Right lobe of liver (tissue), 6 donors: ENCODE data around the gene NSUN6. TPM values are rescaled to one million over a fixed set of nuclear protein-coding genes. Genes with fewer than 3 reads are reported as not detected.

Source experiments
- ATAC-seq, 4 donors: fragments of 200-7000 bp; cut with Tn5 transposase; one replicate each; pipeline ENCODE4 v1.9.1; 2020; ENCODE audit warnings: mild to moderate bottlenecking in 4 of 4, moderate library complexity in 4 of 4
- DNase-seq, 3 donors: peaks; one replicate each; pipeline ENCODE4 v3.0.0-alpha.2; 2020
- H3K27ac ChIP-seq, 3 donors: fragments of 200-600 bp; one replicate each; pipeline ENCODE4 v1.8.0; 2022
- H3K27me3 ChIP-seq, 2 donors: fragments of 200-600 bp; one replicate each; pipeline ENCODE4 v1.8.0; 2022
- H3K36me3 ChIP-seq, 4 donors: fragments of 200-600 bp; sonication (generic) in 1 of 4; one replicate each; pipeline versions ENCODE4 v1.5.1 to v1.8.0; 2017 to 2022; ENCODE audit warnings: control low read depth in 1 of 4
- H3K4me1 ChIP-seq, 4 donors: fragments of 200-600 bp; sonication (generic) in 1 of 4; one replicate each; pipeline versions ENCODE4 v1.5.1 to v1.8.0; 2017 to 2022; ENCODE audit warnings: control low read depth in 1 of 4
- H3K4me3 ChIP-seq, 3 donors: fragments of 200-600 bp; one replicate each; pipeline ENCODE4 v1.8.0; 2022
- H3K9me3 ChIP-seq, 4 donors: fragments of 200-600 bp; sonication (generic) in 1 of 4; one replicate each; pipeline versions ENCODE4 v1.5.1 to v1.8.0; 2017 to 2022; ENCODE audit warnings: control low read depth in 1 of 4
- CTCF ChIP-seq, 4 donors: fragments of 200-600 bp in 3 of 4; fragments of 450-650 bp in 1 of 4; IDR thresholded peaks; one replicate each; pipeline versions ENCODE4 v1.5.1 to v1.8.0; 2016 to 2022; ENCODE audit warnings: antibody characterized with exemption in 4 of 4, mild to moderate bottlenecking in 2 of 4
- POLR2A ChIP-seq: fragments of 450-650 bp; IDR thresholded peaks from one replicate; pipeline ENCODE4 v1.6.1; 2017; ENCODE audit warnings: antibody characterized with exemption, mild to moderate bottlenecking
- WGBS: methylation state at CpG from one replicate; pipeline ENCODE4 v1.1.6; 2018; ENCODE audit warnings: low coverage, low lambda C conversion rate; ENCODE audit not compliant: insufficient coverage; ENCODE audit errors: missing lambda C conversion rate; 5-methylcytosine and 5-hydroxymethylcytosine counted together
- intact Hi-C, 2 donors: fragments of 100-400 bp; cut with DNase I; formaldehyde crosslinking; loops; one replicate each; pipeline versions ENCODE4 v1.11.2 to v1.14.1; 2022
- total RNA-seq, 6 experiments: library from RNA; depleted of rRNA in 2 of 6; stranded (reverse); fragments of >200 nt in 2 of 6; fragmentation: NEBNext Ultra II Directional in 3 of 6; extraction: Animal tissue kit (Norgen Biotek cat#: 25700) in 3 of 6; gene quantifications; one replicate each; pipeline versions ENCODE4 v1.1.0 to v1.2.4, GENCODE V29; 2016 to 2023
- donor health status: DM: no; HTN: yes; CAD: no.
- donor health status: DM: no; HTN: no; CAD: no.
- donor health status: DM: no; HTN: no; CAD: no.
- donor health status: DM: no; HTN: yes; CAD: no.
- donor health status: DM: no; HTN: yes; CAD: no.

Gene NSUN6
- total RNA-seq, 6 experiments from 2014 or later: 19.0 to 34.0 (median 27.9) TPM

- Histone ChIP-seq H3K4me3 (no peak overlapping the region), H3K27ac (no peak overlapping the region), H3K27me3 (no peaks in the 10 kb centered on the region), H3K36me3 (peaks cover 0 to 25% (median 11%) of the 10 kb centered on the region in 4 donors), H3K4me1 (no peaks in the 10 kb centered on the region), H3K9me3 (no peaks in the 10 kb centered on the region)
- TF ChIP-seq CTCF (IDR thresholded peaks at IDR 0.05) (no peak), POLR2A (no peak)
- 93% methylated on average over 1 of the region's 1 CpG for WGBS
- intact Hi-C loops: no loop called here
- ATAC-seq (no peak), DNase-seq (no peak)
These were observed 93.4 kb downstream of the NSUN6 start for GRCh38 chr10:18557960-18558359.

GRCh38 chr10:18556522-18557147 is 94.8 kb downstream of the NSUN6 start:
- H3K36me3 ChIP-seq: peaks cover 0 to 28% (median 11%) of the 10 kb centered on the region in 4 donors
- ATAC-seq (no peak), DNase-seq (no peak)
- no peak overlapping the region for H3K4me3 ChIP-seq
- TF ChIP-seq POLR2A: no peak
- no peak for TF ChIP-seq CTCF (IDR thresholded peaks at IDR 0.05)
- WGBS: 100% methylated on average over 3 of the region's 3 CpGs
- H3K27ac ChIP-seq: no peak overlapping the region
- intact Hi-C loops: no loop called here
- H3K4me1 ChIP-seq: no peaks in the 10 kb centered on the region
- no peaks in the 10 kb centered on the region for H3K9me3 ChIP-seq
- H3K27me3 ChIP-seq: no peaks in the 10 kb centered on the region

- ATAC-seq (no peak), DNase-seq (no peak)
- Histone ChIP-seq H3K27ac (no peak overlapping the region), H3K4me3 (no peak overlapping the region), H3K9me3 (no peaks in the 10 kb centered on the region), H3K4me1 (no peaks in the 10 kb centered on the region), H3K27me3 (no peaks in the 10 kb centered on the region), H3K36me3 (peaks cover 0 to 22% (median 16%) of the 10 kb centered on the region in 4 donors)
- WGBS: 97% methylated on average over 3 of the region's 3 CpGs
- intact Hi-C loops: no loop called here
- TF ChIP-seq POLR2A (no peak), CTCF (IDR thresholded peaks at IDR 0.05) (no peak)
These were observed 96.9 kb downstream of the NSUN6 start for GRCh38 chr10:18554479-18554878.

- Histone ChIP-seq H3K4me3 (no peak overlapping the region), H3K9me3 (no peaks in the 10 kb centered on the region), H3K4me1 (no peaks in the 10 kb centered on the region), H3K36me3 (peaks cover 0 to 16% (median 14%) of the 10 kb centered on the region in 4 donors), H3K27ac (no peak overlapping the region), H3K27me3 (no peaks in the 10 kb centered on the region)
- WGBS: 95% methylated on average over 2 of the region's 2 CpGs
- no peak for ATAC-seq
- DNase-seq: no peak
- no peak for TF ChIP-seq CTCF (IDR thresholded peaks at IDR 0.05)
- TF ChIP-seq POLR2A: no peak
- intact Hi-C loops: no loop called here
These were observed 99.9 kb downstream of the NSUN6 start for GRCh38 chr10:18551473-18551872.

GRCh38 chr10:18549105-18549504 is 102.3 kb downstream of the NSUN6 start:
- peaks cover 0 to 24% (median 6%) of the 10 kb centered on the region in 4 donors for H3K36me3 ChIP-seq
- TF ChIP-seq CTCF (IDR thresholded peaks at IDR 0.05): no peak
- no peak for TF ChIP-seq POLR2A
- DNase-seq (no peak), ATAC-seq (no peak)
- no peaks in the 10 kb centered on the region for H3K9me3 ChIP-seq
- no peak overlapping the region for H3K4me3 ChIP-seq
- intact Hi-C loops: no loop called here
- H3K4me1 ChIP-seq: no peaks in the 10 kb centered on the region
- no peaks in the 10 kb centered on the region for H3K27me3 ChIP-seq
- no peak overlapping the region for H3K27ac ChIP-seq
- 96% methylated on average over 2 of the region's 2 CpGs for WGBS
